ENCODE data around the gene ADCYAP1R1. TPM values are rescaled to one million over a fixed set of nuclear protein-coding genes. Genes with fewer than 3 reads are reported as not detected.

Gene ADCYAP1R1
- total and polyA plus RNA-seq, 8 donors, result 0.25 to 20.1 (median 0.69) TPM

DNA sequence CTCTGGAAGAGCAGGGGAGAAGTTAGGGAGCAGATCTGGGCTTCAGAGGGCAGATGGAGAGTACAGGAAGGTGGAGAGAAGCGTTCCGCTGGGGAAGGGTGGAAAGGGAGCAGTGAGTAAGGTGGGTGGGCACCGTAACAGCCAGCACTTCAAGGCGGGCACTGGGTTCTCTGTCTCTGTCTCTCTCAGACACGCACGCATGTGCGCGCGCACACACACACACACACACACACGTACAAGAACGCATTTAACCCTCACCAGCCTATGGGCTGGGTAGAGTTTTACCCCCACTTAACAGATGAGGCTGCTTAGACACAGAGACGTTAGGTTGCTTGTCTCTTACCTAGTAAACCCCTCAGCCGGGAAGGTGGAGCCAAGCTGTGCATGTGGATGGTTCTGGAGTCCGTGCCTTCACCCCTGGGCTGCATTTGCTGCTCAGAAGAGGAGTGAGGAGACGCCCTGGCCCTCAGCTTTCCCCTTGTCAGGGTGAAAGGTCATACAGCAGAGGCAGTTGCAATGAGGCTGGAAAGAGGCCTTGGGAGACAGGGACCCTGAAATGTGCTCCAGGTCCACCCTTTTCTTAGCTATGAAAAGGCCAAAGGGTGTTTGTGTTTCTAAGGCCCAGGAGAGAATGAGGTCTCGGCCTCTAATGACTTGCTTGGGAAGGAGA lies 16.0 kb downstream of the ADCYAP1R1 start:
- H3K4me1 ChIP-seq, result no peaks in the 10 kb centered on the region
- H3K36me3 ChIP-seq, result no peaks in the 10 kb centered on the region
- no peak overlapping the region for H3K4me3 ChIP-seq
- intact Hi-C loops (cut with DNase I; ENCODE audit: low total_unique reads), result no loop called here
- H3K9me3 ChIP-seq, result no peaks in the 10 kb centered on the region
- TF ChIP-seq EP300 (IDR thresholded peaks at IDR 0.05) (no peak), POLR2AphosphoS5 (IDR thresholded peaks at IDR 0.05) (no peak), POLR2A (IDR thresholded peaks at IDR 0.05) (no peak)
- TF ChIP-seq, protein P1, sequence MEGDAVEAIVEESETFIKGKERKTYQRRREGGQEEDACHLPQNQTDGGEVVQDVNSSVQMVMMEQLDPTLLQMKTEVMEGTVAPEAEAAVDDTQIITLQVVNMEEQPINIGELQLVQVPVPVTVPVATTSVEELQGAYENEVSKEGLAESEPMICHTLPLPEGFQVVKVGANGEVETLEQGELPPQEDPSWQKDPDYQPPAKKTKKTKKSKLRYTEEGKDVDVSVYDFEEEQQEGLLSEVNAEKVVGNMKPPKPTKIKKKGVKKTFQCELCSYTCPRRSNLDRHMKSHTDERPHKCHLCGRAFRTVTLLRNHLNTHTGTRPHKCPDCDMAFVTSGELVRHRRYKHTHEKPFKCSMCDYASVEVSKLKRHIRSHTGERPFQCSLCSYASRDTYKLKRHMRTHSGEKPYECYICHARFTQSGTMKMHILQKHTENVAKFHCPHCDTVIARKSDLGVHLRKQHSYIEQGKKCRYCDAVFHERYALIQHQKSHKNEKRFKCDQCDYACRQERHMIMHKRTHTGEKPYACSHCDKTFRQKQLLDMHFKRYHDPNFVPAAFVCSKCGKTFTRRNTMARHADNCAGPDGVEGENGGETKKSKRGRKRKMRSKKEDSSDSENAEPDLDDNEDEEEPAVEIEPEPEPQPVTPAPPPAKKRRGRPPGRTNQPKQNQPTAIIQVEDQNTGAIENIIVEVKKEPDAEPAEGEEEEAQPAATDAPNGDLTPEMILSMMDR (IDR thresholded peaks at IDR 0.05), result no peak
- H3K27me3 ChIP-seq, result peaks cover 0 to under 1% (median 0%) of the 10 kb centered on the region in 3 donors
- 85 to 94% (median 88%) methylated on average over 13 to 16 of the region's 16 CpGs for WGBS, 5 donors
- DNase-seq, result no peak
- no peak overlapping the region for H3K27ac ChIP-seq

DNA sequence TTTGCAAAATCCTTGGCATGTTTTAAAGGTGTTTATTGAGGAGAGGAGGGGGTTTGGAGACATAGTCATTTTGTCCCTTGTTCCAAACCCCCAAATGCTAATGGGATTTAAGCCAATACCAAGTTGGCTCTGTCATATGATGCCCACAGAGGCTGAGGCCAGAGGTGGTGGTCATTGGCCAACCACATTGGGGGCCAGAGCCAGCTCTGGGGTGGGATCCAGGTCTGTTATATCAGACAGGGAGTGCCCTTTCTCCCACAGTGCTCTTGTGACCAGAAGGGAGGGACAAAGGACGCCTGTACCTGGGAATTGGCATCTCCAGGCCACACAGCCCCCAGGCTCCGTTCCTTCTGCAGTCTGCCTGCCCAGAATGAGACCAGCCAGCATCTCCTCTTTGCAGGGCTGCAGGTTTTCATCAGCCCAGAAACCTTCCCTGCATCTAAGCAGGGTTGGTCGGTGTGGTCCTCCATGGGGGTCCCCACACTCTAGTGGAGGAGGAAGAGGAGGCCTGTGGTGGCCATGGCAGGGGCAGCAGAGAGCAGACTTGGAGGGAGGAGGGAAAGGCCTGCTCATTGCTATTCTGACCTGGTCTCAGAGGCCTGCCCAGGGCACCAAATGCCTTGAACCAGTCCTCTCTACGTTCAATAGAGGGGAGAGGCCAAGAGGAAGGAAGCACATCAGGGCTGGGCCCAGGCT lies 17.9 kb downstream of the ADCYAP1R1 start:
- WGBS, 5 donors, result 48 to 70% (median 68%) methylated on average over 2 to 4 of the region's 4 CpGs
- Histone ChIP-seq H3K4me1 (no peaks in the 10 kb centered on the region), H3K36me3 (no peaks in the 10 kb centered on the region), H3K4me3 (no peak overlapping the region), H3K27ac (no peak overlapping the region), H3K9me3 (no peaks in the 10 kb centered on the region), H3K27me3 (no peaks in the 10 kb centered on the region)
- no peak for TF ChIP-seq POLR2A (IDR thresholded peaks at IDR 0.05)
- TF ChIP-seq, protein P1 (IDR thresholded peaks at IDR 0.05), result no peak
- TF ChIP-seq POLR2AphosphoS5 (IDR thresholded peaks at IDR 0.05), result no peak
- TF ChIP-seq EP300 (IDR thresholded peaks at IDR 0.05), result no peak
- intact Hi-C loops (cut with DNase I; ENCODE audit: low total_unique reads), result no loop called here
- no peak for DNase-seq

DNA sequence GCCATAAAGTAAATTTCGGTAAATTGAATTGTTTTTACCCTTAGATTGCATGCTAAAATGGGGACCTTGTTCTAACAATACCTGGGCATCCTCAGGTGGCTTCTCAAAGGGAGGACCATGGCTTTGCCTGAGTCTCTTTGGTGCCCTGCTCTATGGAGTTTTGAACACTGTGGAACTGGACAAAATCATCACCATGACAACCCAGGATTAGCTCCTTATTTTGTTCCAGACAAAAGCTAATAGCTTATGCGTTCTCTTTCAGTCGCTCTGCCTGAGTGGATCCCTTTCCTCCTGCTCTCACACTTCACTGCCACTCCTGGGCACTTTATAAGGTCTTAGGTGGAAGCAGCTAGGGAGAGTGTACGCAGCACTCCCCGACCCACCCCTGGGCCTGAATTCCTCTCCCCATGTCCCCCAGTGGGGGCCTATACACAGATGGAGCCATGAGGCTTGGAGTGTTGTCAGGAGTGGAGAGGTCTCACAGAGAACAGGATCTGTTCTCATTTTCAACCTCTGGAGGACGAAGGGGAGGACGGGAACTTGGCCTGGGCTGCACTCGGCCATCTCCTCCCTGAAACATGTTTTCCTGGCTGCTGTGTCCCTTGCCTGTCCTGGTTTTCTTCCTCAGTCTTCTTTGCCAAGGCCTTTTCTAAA lies 19.0 kb downstream of the ADCYAP1R1 start:
- intact Hi-C loops (cut with DNase I; ENCODE audit: low total_unique reads), result no loop called here
- H3K9me3 ChIP-seq, result no peaks in the 10 kb centered on the region
- DNase-seq, result no peak
- peak overlapping the region in 1 of 5 donors; percentile 46 for H3K27ac ChIP-seq
- no peaks in the 10 kb centered on the region for H3K36me3 ChIP-seq
- WGBS, 5 donors, result 69 to 82% (median 76%) methylated on average over 8 of the region's 8 CpGs
- H3K4me3 ChIP-seq, result no peak overlapping the region
- no peaks in the 10 kb centered on the region for H3K4me1 ChIP-seq
- TF ChIP-seq, protein P1 (IDR thresholded peaks at IDR 0.05), result no peak
- no peaks in the 10 kb centered on the region for H3K27me3 ChIP-seq

DNA sequence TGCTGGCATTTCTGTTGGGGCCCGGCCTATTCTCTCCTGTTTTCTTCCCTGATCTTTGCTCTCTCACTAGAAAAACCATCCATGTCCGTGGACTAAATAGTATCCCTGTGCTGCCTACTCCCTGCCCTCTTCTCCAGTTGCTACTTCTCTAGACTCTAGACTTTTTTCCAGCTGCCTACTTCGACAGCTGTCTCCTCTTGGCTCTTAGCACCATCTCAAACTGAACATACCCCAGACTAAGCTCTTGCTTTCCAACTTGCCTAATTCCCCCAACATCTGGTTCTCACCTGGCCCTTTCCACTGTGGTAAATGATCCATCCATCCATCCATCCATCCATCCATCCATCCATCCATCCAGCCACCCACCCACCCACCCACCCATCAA lies 19.5 kb downstream of the ADCYAP1R1 start:
- no peak for DNase-seq
- H3K4me1 ChIP-seq, result no peaks in the 10 kb centered on the region
- H3K9me3 ChIP-seq, result no peaks in the 10 kb centered on the region
- TF ChIP-seq, protein P1 (IDR thresholded peaks at IDR 0.05), result no peak
- TF ChIP-seq POLR2AphosphoS5 (IDR thresholded peaks at IDR 0.05) (no peak), POLR2A (IDR thresholded peaks at IDR 0.05) (no peak), EP300 (IDR thresholded peaks at IDR 0.05) (no peak)
- intact Hi-C loops (cut with DNase I; ENCODE audit: low total_unique reads), result no loop called here
- H3K4me3 ChIP-seq, result no peak overlapping the region
- H3K27me3 ChIP-seq, result no peaks in the 10 kb centered on the region
- H3K27ac ChIP-seq, result peak overlapping the region in 1 of 5 donors; percentile 46
- 50 to 69% (median 58%) methylated on average over 3 of the region's 3 CpGs for WGBS, 5 donors
- no peaks in the 10 kb centered on the region for H3K36me3 ChIP-seq
